ENCODE data around the gene TSC22D4. TPM values are rescaled to one million over a fixed set of nuclear protein-coding genes. Genes with fewer than 3 reads are reported as not detected.
A peak's percentile ranks its signal among the peaks of the same experiment; 100 is the strongest.

TSC22D4 gene
- polyA plus RNA-seq, 3 donors, result 23.8 to 91.5 (median 26.3) TPM

- intact Hi-C loops (cut with micrococcal nuclease), result no loop called here
- no peak for DNase-seq
- no peak overlapping the region for H3K9ac ChIP-seq (ENCODE audit: insufficient read depth, low read length, poor library complexity, severe bottlenecking)
Measured at GRCh38 chr7:100484673-100485045, 5.6 kb upstream of the TSC22D4 start.

More at GRCh38 chr7:100484673-100485045, 5.6 kb upstream of the TSC22D4 start:
- Histone ChIP-seq H2AFZ (ENCODE audit: insufficient read depth, low read depth, low read length, poor library complexity, severe bottlenecking) (no peak overlapping the region), H4K20me1 (ENCODE audit: insufficient read depth, low read length) (peaks cover 4% of the 10 kb centered on the region), H3K4me3 (replicated peaks in 1 of 3; ENCODE audit: low read depth in 2 of 3, low read length in 3 of 3) (no peak overlapping the region), H3K36me3 (replicated peaks in 1 of 2; ENCODE audit: control insufficient read depth in 1 of 2, insufficient read depth in 2 of 2, low read length in 2 of 2) (no peaks in the 10 kb centered on the region), H3K4me2 (replicated peaks; ENCODE audit: extremely low read depth, low read length, poor library complexity, severe bottlenecking) (no peak overlapping the region), H3K79me2 (ENCODE audit: insufficient read depth, low read length) (no peaks in the 10 kb centered on the region), H3K9me3 (replicated peaks in 1 of 2; ENCODE audit: control insufficient read depth in 1 of 2, insufficient read depth in 1 of 2, low read length in 2 of 2) (no peaks in the 10 kb centered on the region), H3K4me1 (ENCODE audit: control insufficient read depth in 1 of 2, insufficient read depth in 2 of 2, low read length in 2 of 2) (peaks cover 7 to 22% of the 10 kb centered on the region in 2 donors), H3K27me3 (ENCODE audit: control insufficient read depth in 2 of 2, insufficient read depth in 2 of 2, low read length in 2 of 2) (peaks cover 0 to 6% of the 10 kb centered on the region in 2 donors), H3K27ac (ENCODE audit: low read depth in 1 of 2, low read length in 2 of 2) (no peak overlapping the region)
- Mint-ChIP-seq H3K4me3 (peak overlapping the region in 1 of 2 donors; percentile 2), H3K27ac (no peak overlapping the region), H3K36me3 (peaks cover 0 to 3% of the 10 kb centered on the region in 2 donors), H3K27me3 (ENCODE audit: low read depth in 3 of 3) (peaks cover 10 to 20% (median 19%) of the 10 kb centered on the region in 3 donors), H3K4me1 (peaks cover 9% of the 10 kb centered on the region), H3K9me3 (peaks cover 0 to 3% (median 0%) of the 10 kb centered on the region in 7 donors)
- WGBS (ENCODE audit: insufficient coverage), result 91% methylated on average over 5 of the region's 6 CpGs
- TF ChIP-seq CTCF (IDR thresholded peaks at IDR 0.05), result no peak

Data from CD14-positive monocyte (primary cell).